Amniotic epithelial cell (primary cell): ENCODE results near the gene ABRACL.
"Not testable (repeated sequence)": the region's sequence is repeated elsewhere in the genome, so short reads cannot be mapped to it uniquely, and the experiment has no call there.

Experiments
- DNase-seq: peaks from one replicate; pipeline ENCODE4 v3.0.0-alpha.2; 2010; ENCODE audit warnings: low read depth

ABRACL gene

DNA sequence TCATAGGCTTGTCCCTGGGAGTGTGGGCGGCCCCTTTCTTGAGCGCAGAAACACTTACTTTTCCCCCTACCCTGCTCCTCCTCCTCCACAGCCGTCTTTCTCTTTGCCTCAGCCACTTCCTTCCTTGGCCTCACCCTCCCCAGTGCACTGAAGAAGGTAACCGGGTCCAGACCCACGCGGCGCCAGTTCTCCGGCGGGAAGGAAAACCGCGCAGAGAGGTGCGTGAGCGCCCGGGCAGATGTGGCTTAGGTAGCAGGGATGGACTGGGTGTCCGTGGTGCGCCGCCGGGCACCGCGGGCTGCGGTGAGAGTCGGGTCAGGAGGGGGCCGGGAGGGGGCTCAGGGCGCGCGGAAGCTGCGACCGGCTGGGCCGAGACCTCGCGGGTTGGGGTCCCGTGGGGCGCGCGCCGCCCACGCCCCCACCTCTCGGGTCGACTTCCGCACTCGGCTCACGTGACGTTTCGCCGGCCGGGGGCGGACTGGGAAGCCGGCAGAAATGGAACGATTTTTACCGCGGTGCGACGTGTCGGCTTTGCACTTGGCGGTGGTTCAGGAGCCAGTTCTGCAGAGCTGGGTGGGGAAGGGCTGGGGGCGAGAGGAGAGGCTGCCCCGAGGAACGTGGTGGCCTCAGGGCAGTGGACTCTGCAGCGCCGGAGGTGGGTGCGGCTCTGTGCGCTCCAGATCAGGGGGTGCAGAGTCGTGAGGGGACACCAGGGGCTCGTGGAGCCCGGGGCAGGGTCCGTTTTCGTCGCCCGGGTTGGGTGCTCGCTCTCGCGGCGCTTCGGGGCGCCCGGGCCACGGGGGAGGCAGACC lies at the start of gene ABRACL:
TSS of gene ABRACL (plus strand) at position 88 of the 812 bp plus-strand sequence. CDS start 5,416 bp downstream, outside the sequence.
- DNase-seq = peak; percentile 60

- peak; percentile 29 for DNase-seq
Observed at GRCh38 chr6:138979365-138979764, 49.2 kb upstream of the ABRACL start.

DNA sequence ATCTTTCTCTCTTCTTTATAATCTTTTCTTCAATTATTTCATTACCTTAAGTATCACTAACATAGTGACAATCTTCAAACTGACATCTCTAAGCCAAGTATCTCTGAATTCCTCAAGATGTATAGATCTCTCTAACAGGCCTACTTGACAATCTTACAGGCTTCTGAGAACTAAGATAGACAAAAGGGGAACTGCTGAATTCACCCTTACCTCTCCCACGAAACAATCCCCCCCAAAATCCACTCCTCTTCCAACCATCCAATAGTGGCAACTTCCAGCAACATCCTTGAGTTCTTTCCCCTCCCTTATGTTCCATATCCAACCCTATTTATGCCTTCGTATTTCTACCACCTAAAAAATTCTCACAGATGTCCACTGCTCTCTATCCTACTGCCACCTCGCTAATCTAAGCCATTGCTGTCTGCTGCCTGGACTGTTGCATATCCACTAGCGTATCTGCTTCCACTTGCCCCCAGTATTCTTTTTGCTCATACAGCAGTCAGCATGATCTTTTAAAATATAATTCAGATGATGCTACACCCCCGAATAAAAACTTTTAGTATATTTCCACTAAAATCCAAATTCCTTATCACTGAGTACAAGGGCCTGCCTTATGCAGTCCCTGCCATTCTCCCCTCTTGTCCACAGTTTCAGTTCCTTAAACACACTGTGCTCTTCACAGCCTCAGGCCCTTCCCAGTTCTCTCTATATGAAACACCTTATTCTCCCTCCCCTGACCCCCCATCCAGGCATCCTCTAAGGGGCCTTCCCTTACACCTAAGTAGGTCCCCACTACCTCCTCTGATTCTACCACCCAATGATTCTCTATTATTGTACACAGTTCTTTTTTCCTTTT lies 48.5 kb upstream of the ABRACL start:
- no peak for DNase-seq

DNA sequence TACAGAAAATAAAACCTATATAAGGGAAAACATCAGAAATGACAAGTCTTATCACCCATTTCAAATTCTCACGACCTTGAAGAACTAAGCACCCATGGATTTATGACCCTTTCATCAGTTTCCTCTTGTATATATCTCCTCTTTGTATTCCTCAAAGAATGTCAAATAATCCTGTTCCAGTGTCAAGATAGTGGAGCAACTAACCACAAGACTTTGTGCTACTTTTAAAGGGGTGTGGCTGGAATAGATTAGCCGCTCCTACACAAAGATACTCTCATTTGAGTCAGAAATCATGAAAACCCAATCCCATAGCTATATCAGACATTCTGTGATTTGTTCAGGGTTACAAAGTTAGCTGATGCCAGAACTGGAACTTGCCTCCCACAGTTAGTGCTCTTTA lies 47.1 kb upstream of the ABRACL start:
- peak; percentile 86 for DNase-seq

- peak; percentile 65 for DNase-seq
Observed at GRCh38 chr6:138986578-138986977, 42.0 kb upstream of the ABRACL start.

DNA sequence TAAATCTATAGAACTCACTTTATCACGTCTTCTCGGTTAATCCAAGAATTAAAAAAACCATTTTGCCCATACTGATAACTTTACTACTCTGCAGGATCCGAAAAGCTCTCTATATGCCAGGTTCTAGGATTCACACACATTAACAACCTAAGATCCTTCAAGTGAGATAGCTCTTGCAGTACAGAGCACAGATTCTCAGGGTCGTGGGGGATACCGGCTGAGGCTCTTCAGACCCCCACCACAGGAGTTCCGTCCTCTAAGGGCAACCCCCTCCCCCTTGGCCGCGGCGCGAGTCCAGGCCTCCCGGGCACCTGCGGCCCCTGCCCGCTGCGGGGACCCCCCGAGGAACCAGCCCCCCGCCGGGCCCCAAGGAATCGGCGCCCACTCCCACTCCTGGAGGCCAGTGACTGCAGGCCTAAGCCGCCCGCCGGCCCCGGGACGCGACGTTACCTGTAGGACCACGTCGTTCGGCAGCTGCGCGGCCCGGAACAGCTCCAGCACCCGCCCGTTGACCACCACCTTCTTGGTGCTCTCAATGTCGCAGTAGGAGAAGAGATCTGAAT lies 41.4 kb upstream of the ABRACL start:
- DNase-seq = no peak

- DNase-seq = peak; percentile 76
Observed at GRCh38 chr6:138987643-138988468, 40.7 kb upstream of the ABRACL start, which contains the start of gene REPS1. Gene REPS1 (minus strand): TSS chr6:138988253. CDS start chr6:138987682, 571 bp downstream.

GRCh38 chr6:138988469-138988834 lies 40.1 kb upstream of the ABRACL start:
- no peak for DNase-seq

GRCh38 chr6:138989098-138989983 lies 39.2 kb upstream of the ABRACL start:
- no peak for DNase-seq

GRCh38 chr6:138991206-138991605 lies 37.3 kb upstream of the ABRACL start:
- peak; percentile 51 for DNase-seq

DNA sequence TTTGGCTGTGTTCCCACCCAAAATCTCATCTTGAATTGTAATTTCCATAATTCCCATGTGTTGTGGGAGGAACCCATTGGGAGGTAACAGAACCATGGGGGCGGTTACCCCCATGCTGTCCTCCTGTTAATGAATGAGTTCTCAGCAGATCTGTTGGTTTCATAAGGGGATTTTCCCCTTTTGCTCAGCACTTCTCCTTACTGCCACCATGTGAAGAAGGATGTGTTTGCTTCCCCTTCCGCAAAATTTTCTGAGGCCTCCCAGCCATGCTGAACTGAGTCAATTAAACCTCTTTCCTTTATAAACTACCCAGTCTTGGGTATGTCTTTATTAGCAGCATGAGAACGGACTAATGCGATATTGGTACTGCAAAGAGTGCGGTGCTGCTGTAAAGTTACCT lies 35.6 kb upstream of the ABRACL start:
- DNase-seq = not testable (repeated sequence)

DNA sequence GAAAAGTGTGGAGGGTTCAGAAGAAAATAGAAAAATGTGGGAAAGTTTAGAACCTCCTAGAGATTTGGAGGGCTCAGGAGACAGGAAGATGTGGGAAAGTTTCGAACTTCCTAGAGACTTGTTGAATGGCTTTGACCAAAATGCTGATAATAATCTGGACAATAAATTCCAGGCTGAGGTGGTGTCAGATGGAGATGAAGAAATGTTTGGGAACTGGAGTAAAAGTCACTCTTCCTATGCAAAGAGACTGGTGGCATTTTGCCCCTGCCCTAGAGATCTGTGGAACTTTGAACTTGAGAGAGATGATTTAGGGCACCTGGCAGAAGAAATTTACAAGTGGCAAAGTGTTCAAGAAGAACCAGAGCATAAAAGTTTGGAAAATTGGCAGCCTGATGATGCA lies 35.1 kb upstream of the ABRACL start:
- DNase-seq = not testable (repeated sequence)

- no peak for DNase-seq
Observed at GRCh38 chr6:138996524-138996923, 32.0 kb upstream of the ABRACL start.

GRCh38 chr6:138997136-138997535 lies 31.4 kb upstream of the ABRACL start:
- DNase-seq = no peak

GRCh38 chr6:138999949-139000725 lies 28.4 kb upstream of the ABRACL start:
- peak; percentile 40 for DNase-seq

DNA sequence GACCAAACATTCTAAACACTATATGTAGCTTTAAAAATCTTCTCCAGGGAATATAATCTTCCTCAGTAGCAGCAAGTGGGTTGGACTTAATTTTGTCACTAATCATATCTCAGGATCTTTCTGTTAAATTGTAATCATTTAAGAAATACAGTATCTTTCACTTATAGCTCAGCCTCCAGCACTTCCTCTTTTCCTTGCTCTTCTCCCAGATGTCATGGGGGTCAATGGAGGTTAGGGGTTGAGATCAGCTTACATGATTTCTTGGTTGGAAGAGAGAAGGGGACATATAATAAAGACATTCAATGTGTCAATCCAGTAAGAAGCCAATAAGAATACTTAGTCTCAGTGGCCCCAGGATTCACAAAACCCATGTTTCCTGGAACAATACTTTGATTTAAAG lies 24.8 kb upstream of the ABRACL start:
- no peak for DNase-seq

GRCh38 chr6:139006477-139006876 lies 22.1 kb upstream of the ABRACL start:
- no peak for DNase-seq

DNA sequence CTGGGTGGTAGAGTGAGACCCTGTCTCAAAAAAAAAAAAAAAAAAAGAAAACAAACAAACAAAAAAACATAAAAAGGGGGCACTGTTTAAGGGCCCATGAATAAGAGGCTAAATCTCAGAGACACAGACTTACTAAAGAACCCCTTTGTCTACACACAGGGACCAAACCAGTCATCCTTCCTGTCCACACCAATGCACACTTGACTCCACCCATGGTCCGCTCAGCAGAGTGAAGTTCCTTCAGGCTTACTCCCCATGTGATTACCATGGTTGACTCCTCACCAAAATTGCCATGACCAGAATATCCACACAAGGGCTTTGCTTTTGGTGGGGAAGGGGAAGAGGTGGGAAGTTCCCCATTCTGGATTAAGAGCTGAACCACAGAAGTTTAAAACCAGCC lies 21.1 kb upstream of the ABRACL start:
- DNase-seq = no peak

- DNase-seq = no peak
Observed at GRCh38 chr6:139008117-139008516, 20.4 kb upstream of the ABRACL start.

DNA sequence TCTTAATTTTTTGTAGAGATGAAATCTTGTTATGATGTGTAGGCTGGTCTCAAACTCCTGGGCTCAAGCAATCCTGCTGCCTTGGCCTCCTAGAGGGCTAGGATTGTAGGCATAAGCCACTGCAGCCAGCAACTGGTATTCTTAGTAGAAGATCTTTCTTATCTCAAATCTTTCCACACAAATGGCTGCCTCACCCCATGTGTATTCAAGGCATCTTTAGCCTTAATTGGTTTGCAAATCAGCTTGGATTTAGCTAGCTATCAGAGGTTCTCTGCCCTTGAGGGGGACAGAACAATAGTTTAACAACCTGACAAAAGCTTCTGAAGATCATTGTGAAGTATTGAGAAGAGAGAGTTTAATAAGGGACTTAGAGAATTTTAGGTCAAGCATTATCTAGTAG lies 17.9 kb upstream of the ABRACL start:
- DNase-seq = no peak
